Stimulated activated CD8-positive, alpha-beta memory T cell treated with anti-CD3 and anti-CD28 coated beads, Interleukin-7, amount 100 ng/mL, for 48 hours (primary cell): ENCODE measurements around the gene GPX1.

ENCODE experiments used
- DNase-seq, 2 donors: peaks; one replicate each; pipeline ENCODE4 v3.0.0-alpha.2; 2020; ENCODE audit warnings: low read depth in 1 of 2; ENCODE audit errors: extremely low read depth in 1 of 2

Gene GPX1

GRCh38 chr3:49313896-49314688 lies 44.1 kb downstream of the GPX1 start:
- no peak for DNase-seq

DNA sequence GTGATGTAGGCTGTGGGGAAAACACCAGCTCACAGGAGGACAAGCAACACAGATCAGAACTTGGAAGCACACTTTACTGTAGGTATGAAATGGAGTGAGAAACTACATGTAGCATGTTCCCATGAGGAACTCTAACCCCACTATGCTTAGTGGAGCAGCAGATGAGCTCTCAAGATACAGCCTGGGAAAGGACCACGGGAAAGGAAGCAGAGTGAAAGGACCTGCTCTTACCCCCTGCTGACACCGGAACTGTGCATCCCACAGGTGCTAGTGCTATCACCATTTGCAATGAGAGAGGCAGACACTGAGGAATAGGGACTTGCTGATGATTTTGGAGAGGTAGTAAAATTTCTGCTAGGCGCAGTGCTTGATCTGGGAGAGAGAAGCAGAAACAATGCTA lies 46.9 kb downstream of the GPX1 start:
- no peak for DNase-seq

DNA sequence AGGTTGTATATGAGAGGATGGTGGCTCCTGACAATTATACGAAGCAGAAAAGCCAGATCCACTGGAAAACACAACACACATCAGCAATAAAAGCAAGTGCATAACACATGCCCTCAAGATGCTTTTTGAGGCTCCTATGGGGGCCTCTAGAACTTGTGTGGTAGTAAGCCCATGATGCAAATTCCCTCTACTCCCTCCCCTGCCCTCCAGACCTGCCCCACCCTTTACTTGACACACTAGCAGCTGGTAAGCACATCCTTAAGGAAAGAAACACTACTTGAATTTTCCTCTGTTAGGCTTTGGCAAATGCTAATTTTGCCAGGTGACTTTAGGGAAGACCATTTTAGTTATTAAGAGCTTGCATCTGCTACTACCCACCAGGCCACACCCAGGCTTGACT lies 47.5 kb downstream of the GPX1 start:
- DNase-seq: no peak
